ENCODE data around the gene PGS1. TPM values are rescaled to one million over a fixed set of nuclear protein-coding genes. Genes with fewer than 3 reads are reported as not detected.

The PGS1 gene
- total RNA-seq, 1 donor from 2014 or later = 35.6 TPM

- peak overlapping the region; percentile 90 for H3K27ac ChIP-seq
- TF ChIP-seq POLR2A (IDR thresholded peaks at IDR 0.05) (no peak), CTCF (IDR thresholded peaks at IDR 0.05) (no peak), POLR2AphosphoS5 (IDR thresholded peaks at IDR 0.05; ENCODE audit: insufficient read depth in 1 of 2, low read depth in 1 of 2) (peak; percentile 34 to 84)
- intact Hi-C loops (cut with DNase I) = no loop called here
- H3K9me3 ChIP-seq = no peaks in the 10 kb centered on the region
- H3K36me3 ChIP-seq = no peaks in the 10 kb centered on the region
- H3K4me1 ChIP-seq = peaks cover 33% of the 10 kb centered on the region
- peak overlapping the region; percentile 34 to 56 for H3K4me3 ChIP-seq
- no peaks in the 10 kb centered on the region for H3K27me3 ChIP-seq
- DNase-seq (ENCODE audit: extremely low spot score in 2 of 2) = no peak
Measured at GRCh38 chr17:78342449-78343186, 35.8 kb upstream of the PGS1 start.

- Histone ChIP-seq H3K27me3 (no peaks in the 10 kb centered on the region), H3K27ac (peak overlapping the region; percentile 90), H3K9me3 (no peaks in the 10 kb centered on the region), H3K4me1 (peaks cover 33% of the 10 kb centered on the region), H3K4me3 (peak overlapping the region in 1 of 2 donors; percentile 56), H3K36me3 (no peaks in the 10 kb centered on the region)
- no peak for DNase-seq (ENCODE audit: extremely low spot score in 2 of 2)
- intact Hi-C loops (cut with DNase I) = no loop called here
- TF ChIP-seq CTCF (IDR thresholded peaks at IDR 0.05) = no peak
- TF ChIP-seq POLR2AphosphoS5 (IDR thresholded peaks at IDR 0.05; ENCODE audit: insufficient read depth in 1 of 2, low read depth in 1 of 2) = no peak
- TF ChIP-seq POLR2A (IDR thresholded peaks at IDR 0.05) = no peak
Measured at GRCh38 chr17:78343187-78343542, 35.3 kb upstream of the PGS1 start.

GRCh38 chr17:78343543-78344201, 34.8 kb upstream of the PGS1 start:
- H3K4me1 ChIP-seq = peaks cover 33% of the 10 kb centered on the region
- no peak overlapping the region for H3K4me3 ChIP-seq
- no peak for DNase-seq (ENCODE audit: extremely low spot score in 2 of 2)

GRCh38 chr17:78344666-78345065, 33.8 kb upstream of the PGS1 start:
- H3K9me3 ChIP-seq = no peaks in the 10 kb centered on the region
- no peaks in the 10 kb centered on the region for H3K27me3 ChIP-seq
- peaks cover 33% of the 10 kb centered on the region for H3K4me1 ChIP-seq
- TF ChIP-seq POLR2A (IDR thresholded peaks at IDR 0.05) = no peak
- TF ChIP-seq CTCF (IDR thresholded peaks at IDR 0.05) = no peak
- no peak for TF ChIP-seq POLR2AphosphoS5 (IDR thresholded peaks at IDR 0.05; ENCODE audit: insufficient read depth in 1 of 2, low read depth in 1 of 2)
- H3K27ac ChIP-seq = peak overlapping the region; percentile 46
- no peaks in the 10 kb centered on the region for H3K36me3 ChIP-seq
- DNase-seq (ENCODE audit: extremely low spot score in 2 of 2) = no peak
- H3K4me3 ChIP-seq = no peak overlapping the region
- intact Hi-C loops (cut with DNase I) = no loop called here

More at GRCh38 chr17:78343543-78344201, 34.8 kb upstream of the PGS1 start:
- TF ChIP-seq CTCF (IDR thresholded peaks at IDR 0.05) = no peak
- TF ChIP-seq POLR2AphosphoS5 (IDR thresholded peaks at IDR 0.05; ENCODE audit: insufficient read depth in 1 of 2, low read depth in 1 of 2) = no peak
- no peak for TF ChIP-seq POLR2A (IDR thresholded peaks at IDR 0.05)
- no peaks in the 10 kb centered on the region for H3K9me3 ChIP-seq
- no peaks in the 10 kb centered on the region for H3K36me3 ChIP-seq
- H3K27me3 ChIP-seq = no peaks in the 10 kb centered on the region
- peak overlapping the region; percentile 90 for H3K27ac ChIP-seq
- intact Hi-C loops (cut with DNase I) = no loop called here

GRCh38 chr17:78345172-78345571, 33.3 kb upstream of the PGS1 start:
- Histone ChIP-seq H3K27ac (no peak overlapping the region), H3K27me3 (no peaks in the 10 kb centered on the region), H3K4me3 (no peak overlapping the region), H3K36me3 (no peaks in the 10 kb centered on the region), H3K4me1 (peaks cover 33% of the 10 kb centered on the region), H3K9me3 (no peaks in the 10 kb centered on the region)
- intact Hi-C loops (cut with DNase I) = no loop called here
- DNase-seq (ENCODE audit: extremely low spot score in 2 of 2) = no peak
- no peak for TF ChIP-seq POLR2A (IDR thresholded peaks at IDR 0.05)
- TF ChIP-seq CTCF (IDR thresholded peaks at IDR 0.05) = no peak
- no peak for TF ChIP-seq POLR2AphosphoS5 (IDR thresholded peaks at IDR 0.05; ENCODE audit: insufficient read depth in 1 of 2, low read depth in 1 of 2)
